WTC11 (cell line): ENCODE measurements around the gene ORM1.
A peak's percentile ranks its signal among the peaks of the same experiment; 100 is the strongest.

Experiments used
- ATF3 ChIP-seq: sonication (generic); formaldehyde crosslinking; conservative IDR thresholded peaks from 2 replicates; pipeline ENCODE4 v1.8.1; 2022; ENCODE audit warnings: mild to moderate bottlenecking, missing genetic modification reagents
- CTCF ChIP-seq: fragments of 200-600 bp; IDR thresholded peaks from 2 replicates; pipeline ENCODE4 v1.8.0; 2022; ENCODE audit warnings: antibody characterized with exemption
- E2F4 ChIP-seq: sonication (generic); formaldehyde crosslinking; IDR thresholded peaks from 2 replicates; pipeline ENCODE4 v1.8.1; 2022; ENCODE audit warnings: low read depth, mild to moderate bottlenecking, moderate library complexity, missing genetic modification reagents, borderline replicate concordance
- ELF4 ChIP-seq: sonication (generic); formaldehyde crosslinking; IDR thresholded peaks from 2 replicates; pipeline ENCODE4 v1.8.1; 2022; ENCODE audit warnings: low read depth, mild to moderate bottlenecking, moderate library complexity, missing genetic modification reagents
- MAX ChIP-seq: sonication (generic); formaldehyde crosslinking; IDR thresholded peaks from 2 replicates; pipeline ENCODE4 v1.8.0; 2022; ENCODE audit warnings: mild to moderate bottlenecking, missing genetic modification reagents
- SP1 ChIP-seq: sonication (generic); formaldehyde crosslinking; conservative IDR thresholded peaks from 2 replicates; pipeline ENCODE4 v1.8.1; 2022; ENCODE audit warnings: missing genetic modification reagents

- TF ChIP-seq CTCF (no peak), E2F4 (no peak), SP1 (CRISPR knock-in tag) (no peak), MAX (CRISPR knock-in tag) (peak; percentile 40; the same call in 1 of the 2 replicates), ELF4 (CRISPR knock-in tag) (no peak), ATF3 (CRISPR knock-in tag) (no peak)
Observed at GRCh38 chr9:114317665-114318357, 5.1 kb upstream of the ORM1 start.
